ENCODE measurements around the gene SIRPA.

DNA sequence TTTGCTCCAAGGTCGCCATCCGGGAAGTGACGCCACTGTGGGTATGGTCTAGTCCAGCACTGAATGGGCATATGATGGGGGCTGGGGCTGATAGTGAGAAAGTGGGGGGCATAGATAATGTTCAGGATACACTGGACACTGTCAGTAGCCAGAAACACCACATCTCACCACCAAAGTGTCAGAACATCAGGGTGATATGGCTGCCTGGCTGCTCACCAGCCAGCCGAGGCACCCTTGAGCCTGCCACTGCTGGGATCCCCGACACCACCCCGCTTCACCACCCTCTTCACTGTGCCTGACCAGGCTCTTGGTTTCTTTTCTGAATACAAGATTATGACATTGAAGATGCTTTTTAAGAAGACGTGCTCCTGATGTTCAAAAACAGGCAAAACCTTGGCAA is 46.9 kb downstream of the SIRPA start:
- no peak for TF ChIP-seq POLR2AphosphoS5 (IDR thresholded peaks at IDR 0.05; ENCODE audit: low read depth, low read length)
- TF ChIP-seq TAF1 (IDR thresholded peaks at IDR 0.05; ENCODE audit: borderline replicate concordance, insufficient read depth, low read length): no peak
- no peak for TF ChIP-seq SIN3A (IDR thresholded peaks at IDR 0.05; ENCODE audit: borderline replicate concordance, insufficient read depth, low read length)
- TF ChIP-seq, protein P1, sequence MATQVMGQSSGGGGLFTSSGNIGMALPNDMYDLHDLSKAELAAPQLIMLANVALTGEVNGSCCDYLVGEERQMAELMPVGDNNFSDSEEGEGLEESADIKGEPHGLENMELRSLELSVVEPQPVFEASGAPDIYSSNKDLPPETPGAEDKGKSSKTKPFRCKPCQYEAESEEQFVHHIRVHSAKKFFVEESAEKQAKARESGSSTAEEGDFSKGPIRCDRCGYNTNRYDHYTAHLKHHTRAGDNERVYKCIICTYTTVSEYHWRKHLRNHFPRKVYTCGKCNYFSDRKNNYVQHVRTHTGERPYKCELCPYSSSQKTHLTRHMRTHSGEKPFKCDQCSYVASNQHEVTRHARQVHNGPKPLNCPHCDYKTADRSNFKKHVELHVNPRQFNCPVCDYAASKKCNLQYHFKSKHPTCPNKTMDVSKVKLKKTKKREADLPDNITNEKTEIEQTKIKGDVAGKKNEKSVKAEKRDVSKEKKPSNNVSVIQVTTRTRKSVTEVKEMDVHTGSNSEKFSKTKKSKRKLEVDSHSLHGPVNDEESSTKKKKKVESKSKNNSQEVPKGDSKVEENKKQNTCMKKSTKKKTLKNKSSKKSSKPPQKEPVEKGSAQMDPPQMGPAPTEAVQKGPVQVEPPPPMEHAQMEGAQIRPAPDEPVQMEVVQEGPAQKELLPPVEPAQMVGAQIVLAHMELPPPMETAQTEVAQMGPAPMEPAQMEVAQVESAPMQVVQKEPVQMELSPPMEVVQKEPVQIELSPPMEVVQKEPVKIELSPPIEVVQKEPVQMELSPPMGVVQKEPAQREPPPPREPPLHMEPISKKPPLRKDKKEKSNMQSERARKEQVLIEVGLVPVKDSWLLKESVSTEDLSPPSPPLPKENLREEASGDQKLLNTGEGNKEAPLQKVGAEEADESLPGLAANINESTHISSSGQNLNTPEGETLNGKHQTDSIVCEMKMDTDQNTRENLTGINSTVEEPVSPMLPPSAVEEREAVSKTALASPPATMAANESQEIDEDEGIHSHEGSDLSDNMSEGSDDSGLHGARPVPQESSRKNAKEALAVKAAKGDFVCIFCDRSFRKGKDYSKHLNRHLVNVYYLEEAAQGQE (IDR thresholded peaks at IDR 0.05; ENCODE audit: insufficient read depth in 1 of 2, low read depth in 2 of 2, low read length in 2 of 2): no peak

All from PFSK-1 (cell line).